NCI-H774 (cell line): Measurements from ENCODE around the gene EFCAB11.

ENCODE experiments used
- DNase-seq: peaks from one replicate; lab custom pipeline; 2025; lab: John Stamatoyannopoulos, UW

EFCAB11 gene

GRCh38 chr14:89866458-89866857, 88.1 kb downstream of the EFCAB11 start:
- DNase-seq, result no peak

- no peak for DNase-seq
These were observed 89.4 kb downstream of the EFCAB11 start for GRCh38 chr14:89865153-89865552.

- no peak for DNase-seq
These were observed 91.7 kb downstream of the EFCAB11 start for GRCh38 chr14:89862856-89863255.

GRCh38 chr14:89861630-89862029, 92.9 kb downstream of the EFCAB11 start:
- no peak for DNase-seq

- DNase-seq, result no peak
These were observed 96.4 kb downstream of the EFCAB11 start for GRCh38 chr14:89858089-89858488.

- DNase-seq, result no peak
These were observed 97.6 kb downstream of the EFCAB11 start for GRCh38 chr14:89856871-89857345.

- DNase-seq, result no peak
These were observed 98.4 kb downstream of the EFCAB11 start for GRCh38 chr14:89855961-89856656.

- DNase-seq, result no peak
These were observed 100.4 kb downstream of the EFCAB11 start for GRCh38 chr14:89853936-89854693.

- peak; percentile 51 for DNase-seq
These were observed 103.4 kb downstream of the EFCAB11 start for GRCh38 chr14:89851106-89851505.

GRCh38 chr14:89849931-89850330, 104.6 kb downstream of the EFCAB11 start:
- no peak for DNase-seq

GRCh38 chr14:89848165-89848564, 106.4 kb downstream of the EFCAB11 start:
- DNase-seq, result no peak

GRCh38 chr14:89845346-89845745, 109.2 kb downstream of the EFCAB11 start:
- no peak for DNase-seq

GRCh38 chr14:89844508-89844907, 110.0 kb downstream of the EFCAB11 start:
- DNase-seq, result no peak

- no peak for DNase-seq
These were observed 111.7 kb downstream of the EFCAB11 start for GRCh38 chr14:89842837-89843236.

- no peak for DNase-seq
These were observed 112.7 kb downstream of the EFCAB11 start for GRCh38 chr14:89841851-89842250.

- DNase-seq, result no peak
These were observed 117.6 kb downstream of the EFCAB11 start for GRCh38 chr14:89836830-89837469.

- no peak for DNase-seq
These were observed 120.9 kb downstream of the EFCAB11 start for GRCh38 chr14:89833661-89834060.

GRCh38 chr14:89833120-89833532, 121.4 kb downstream of the EFCAB11 start:
- DNase-seq, result no peak

- DNase-seq, result no peak
These were observed 125.9 kb downstream of the EFCAB11 start for GRCh38 chr14:89828471-89829165.

- DNase-seq, result no peak
These were observed 127.3 kb downstream of the EFCAB11 start for GRCh38 chr14:89827265-89827664.

- no peak for DNase-seq
These were observed 127.9 kb downstream of the EFCAB11 start for GRCh38 chr14:89826596-89826995.

GRCh38 chr14:89823743-89824142, 130.8 kb downstream of the EFCAB11 start:
- no peak for DNase-seq
